Pancreas (tissue), 10 donors: ENCODE results near the gene COL8A2. TPM values are rescaled to one million over a fixed set of nuclear protein-coding genes. Genes with fewer than 3 reads are reported as not detected.

ENCODE experiments used
- ATAC-seq, 4 donors: fragments of 200-7000 bp; cut with Tn5 transposase; one replicate each; pipeline versions ENCODE4 v1.8.0 to v1.9.1; 2020; ENCODE audit warnings: mild to moderate bottlenecking in 4 of 4, moderate library complexity in 4 of 4
- DNase-seq, 6 donors: peaks; one replicate each; pipeline ENCODE4 v3.0.0-alpha.2; 2020
- FAIRE-seq: peaks from 2 replicates; lab custom pipeline; 2012; peaks lifted over from hg19 to GRCh38; lab: Jason Lieb, UNC
- H3K27ac ChIP-seq, 4 donors: fragments of 200-600 bp; sonication (generic); 1 replicate in 3 of 4; 2 replicates in 1 of 4; pipeline versions ENCODE4 v1.5.0 to v1.8.0; 2020
- H3K27me3 ChIP-seq, 4 donors: fragments of 200-600 bp; one replicate each; pipeline ENCODE4 v1.8.0; 2021
- H3K36me3 ChIP-seq, 3 donors: fragments of 200-600 bp; sonication (generic) in 1 of 3; one replicate each; pipeline versions ENCODE4 v1.5.0 to v1.8.0; 2020 to 2021
- H3K4me1 ChIP-seq, 3 donors: fragments of 200-600 bp; one replicate each; pipeline ENCODE4 v1.8.0; 2021
- H3K4me3 ChIP-seq, 4 donors: fragments of 200-600 bp; sonication (generic) in 2 of 4; one replicate each; pipeline versions ENCODE4 v1.5.0 to v1.8.0; 2020 to 2021
- H3K9me3 ChIP-seq, 4 donors: fragments of 200-600 bp; one replicate each; pipeline ENCODE4 v1.8.0; 2021
- CTCF ChIP-seq, 4 donors: fragments of 200-600 bp; sonication (generic) in 3 of 4; IDR thresholded peaks; one replicate each; pipeline versions ENCODE4 v1.5.0 to v1.8.0; 2021; ENCODE audit warnings: antibody characterized with exemption in 4 of 4
- WGBS, 2 donors: extraction: QIAGEN DNeasy Blood & Tissue Kit; methylation state at CpG; one replicate each; pipeline ENCODE4 v1.1.7; 2013; 5-methylcytosine and 5-hydroxymethylcytosine counted together
- intact Hi-C, 3 donors: fragments of 100-400 bp; cut with DNase I; formaldehyde crosslinking; loops; one replicate each; pipeline versions ENCODE4 v1.11.1 to v1.14.2; 2022
- polyA plus RNA-seq, 2 donors: library from polyadenylated mRNA; stranded (reverse); fragments of 200-250 nt; gene quantifications; one replicate each; pipeline ENCODE4 v1.2.3, GENCODE V29; 2013
- total RNA-seq, 6 donors: library from RNA; stranded (reverse); fragmentation: NEBNext Ultra II Directional in 4 of 6; extraction: Animal tissue kit (Norgen Biotek cat#: 25700) in 4 of 6; gene quantifications; one replicate each; pipeline versions ENCODE4 v1.2.1 to v1.2.4, GENCODE V29; 2021 to 2023
- donor health status: healthy with polysubstance abuse.
- donor health status: DM: no; HTN: no; CAD: no; lungs with moderate emphysema.
- donor health status: DM: no; HTN: no; CAD: no.
- donor health status: control.
- donor health status: control.
- donor health status: Bipolar disorder and iron deficiency.
- donor health status: DM: yes; HTN: yes; CAD: no.
- donor health status: DM: no; HTN: no; CAD: no.
- donor health status: DM: no; HTN: no; CAD: no.
- donor health status: DM: yes; HTN: yes; CAD: no.

The COL8A2 gene
- total and polyA plus RNA-seq, 8 donors = 0.12 to 3.3 (median 0.36) TPM

GRCh38 chr1:36116901-36117300 is 8.1 kb downstream of the COL8A2 start:
- 70 to 89% methylated on average over 5 of the region's 5 CpGs for WGBS, 2 donors
- Histone ChIP-seq H3K27ac (no peak overlapping the region), H3K9me3 (no peaks in the 10 kb centered on the region), H3K36me3 (no peaks in the 10 kb centered on the region), H3K27me3 (no peaks in the 10 kb centered on the region), H3K4me3 (no peak overlapping the region), H3K4me1 (no peaks in the 10 kb centered on the region)
- no peak for FAIRE-seq
- ATAC-seq = no peak
- no peak for TF ChIP-seq CTCF (IDR thresholded peaks at IDR 0.05)
- intact Hi-C loops = no loop called here
- DNase-seq = no peak

- no peaks in the 10 kb centered on the region for H3K4me1 ChIP-seq
- peak in 2 of 4 donors; percentile 43 to 46 for ATAC-seq
- TF ChIP-seq CTCF (IDR thresholded peaks at IDR 0.05) = no peak
- FAIRE-seq = no peak
- 64 to 68% methylated on average over 5 of the region's 5 CpGs for WGBS, 2 donors
- no peaks in the 10 kb centered on the region for H3K27me3 ChIP-seq
- intact Hi-C loops = no loop called here
- H3K4me3 ChIP-seq = no peak overlapping the region
- no peaks in the 10 kb centered on the region for H3K9me3 ChIP-seq
- no peak for DNase-seq
- H3K27ac ChIP-seq = no peak overlapping the region
- no peaks in the 10 kb centered on the region for H3K36me3 ChIP-seq
Observed at GRCh38 chr1:36115931-36116330, 9.1 kb downstream of the COL8A2 start.

GRCh38 chr1:36115200-36115669 is 9.8 kb downstream of the COL8A2 start:
- Histone ChIP-seq H3K27me3 (no peaks in the 10 kb centered on the region), H3K4me3 (no peak overlapping the region), H3K9me3 (no peaks in the 10 kb centered on the region), H3K27ac (no peak overlapping the region), H3K4me1 (no peaks in the 10 kb centered on the region), H3K36me3 (no peaks in the 10 kb centered on the region)
- intact Hi-C loops = no loop called here
- DNase-seq (peak in 1 of 6 donors; percentile 47), ATAC-seq (peak in 3 of 4 donors; percentile 15 to 46 (median 27)), FAIRE-seq (no peak)
- TF ChIP-seq CTCF (IDR thresholded peaks at IDR 0.05) = no peak
- WGBS, 2 donors = 70 to 81% methylated on average over 18 of the region's 18 CpGs

GRCh38 chr1:36114371-36114770 is 10.7 kb downstream of the COL8A2 start:
- Histone ChIP-seq H3K27ac (no peak overlapping the region), H3K36me3 (no peaks in the 10 kb centered on the region), H3K9me3 (no peaks in the 10 kb centered on the region), H3K27me3 (no peaks in the 10 kb centered on the region), H3K4me1 (no peaks in the 10 kb centered on the region), H3K4me3 (no peak overlapping the region)
- TF ChIP-seq CTCF (IDR thresholded peaks at IDR 0.05) = no peak
- no peak for ATAC-seq
- 65 to 72% methylated on average over 5 of the region's 5 CpGs for WGBS, 2 donors
- intact Hi-C loops = no loop called here
- DNase-seq = no peak
- FAIRE-seq = no peak

GRCh38 chr1:36112823-36113222 is 12.2 kb downstream of the COL8A2 start:
- H3K27ac ChIP-seq = no peak overlapping the region
- no peak for ATAC-seq
- H3K4me3 ChIP-seq = no peak overlapping the region
- H3K9me3 ChIP-seq = no peaks in the 10 kb centered on the region
- no peaks in the 10 kb centered on the region for H3K27me3 ChIP-seq
- 71 to 84% methylated on average over 9 of the region's 9 CpGs for WGBS, 2 donors
- intact Hi-C loops = no loop called here
- no peaks in the 10 kb centered on the region for H3K4me1 ChIP-seq
- FAIRE-seq = no peak
- H3K36me3 ChIP-seq = no peaks in the 10 kb centered on the region
- no peak for TF ChIP-seq CTCF (IDR thresholded peaks at IDR 0.05)
- DNase-seq = no peak
